ENCODE results near the gene RASA3.
"Not testable (repeated sequence)": the region's sequence is repeated elsewhere in the genome, so short reads cannot be mapped to it uniquely, and the experiment has no call there.

The RASA3 gene

DNA sequence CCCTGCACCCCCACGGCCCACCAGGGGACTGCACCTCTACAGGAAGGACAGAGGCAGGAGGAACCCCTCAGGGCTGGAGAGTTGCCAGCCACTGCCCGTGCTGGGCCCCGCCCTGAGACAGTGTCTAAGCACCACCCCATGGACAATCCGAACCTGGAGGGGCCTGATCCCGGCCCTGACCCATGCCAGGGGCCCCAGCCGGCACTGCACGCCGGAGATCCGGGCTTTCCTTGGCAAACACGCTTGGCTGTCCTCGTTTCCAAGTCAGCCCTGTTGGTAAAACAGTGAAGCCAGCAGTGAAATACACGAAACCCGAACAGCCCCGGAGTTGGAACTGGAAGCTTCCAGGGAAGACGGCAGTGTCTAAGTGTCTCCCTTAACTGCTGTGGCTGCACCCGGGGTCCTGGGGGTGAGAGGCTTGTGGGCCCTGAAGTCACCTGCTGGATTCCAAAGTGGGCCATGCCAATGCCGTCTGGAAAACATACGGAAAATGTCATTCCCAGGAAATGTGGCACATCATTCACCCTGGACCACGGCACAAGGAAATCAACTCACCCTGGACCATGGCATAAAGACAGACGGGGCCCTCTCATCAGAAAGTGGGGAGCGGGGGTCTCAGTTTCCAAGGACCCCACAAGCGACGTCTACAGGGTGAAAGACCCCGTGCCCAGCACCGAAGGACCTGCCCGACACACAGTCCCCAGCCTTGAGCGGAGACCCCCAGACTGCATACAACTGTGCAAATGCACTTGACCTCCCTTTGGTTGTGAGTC, 30.9 kb downstream of the RASA3 start:
- DNase-seq (ENCODE audit: low spot score), result no peak

DNA sequence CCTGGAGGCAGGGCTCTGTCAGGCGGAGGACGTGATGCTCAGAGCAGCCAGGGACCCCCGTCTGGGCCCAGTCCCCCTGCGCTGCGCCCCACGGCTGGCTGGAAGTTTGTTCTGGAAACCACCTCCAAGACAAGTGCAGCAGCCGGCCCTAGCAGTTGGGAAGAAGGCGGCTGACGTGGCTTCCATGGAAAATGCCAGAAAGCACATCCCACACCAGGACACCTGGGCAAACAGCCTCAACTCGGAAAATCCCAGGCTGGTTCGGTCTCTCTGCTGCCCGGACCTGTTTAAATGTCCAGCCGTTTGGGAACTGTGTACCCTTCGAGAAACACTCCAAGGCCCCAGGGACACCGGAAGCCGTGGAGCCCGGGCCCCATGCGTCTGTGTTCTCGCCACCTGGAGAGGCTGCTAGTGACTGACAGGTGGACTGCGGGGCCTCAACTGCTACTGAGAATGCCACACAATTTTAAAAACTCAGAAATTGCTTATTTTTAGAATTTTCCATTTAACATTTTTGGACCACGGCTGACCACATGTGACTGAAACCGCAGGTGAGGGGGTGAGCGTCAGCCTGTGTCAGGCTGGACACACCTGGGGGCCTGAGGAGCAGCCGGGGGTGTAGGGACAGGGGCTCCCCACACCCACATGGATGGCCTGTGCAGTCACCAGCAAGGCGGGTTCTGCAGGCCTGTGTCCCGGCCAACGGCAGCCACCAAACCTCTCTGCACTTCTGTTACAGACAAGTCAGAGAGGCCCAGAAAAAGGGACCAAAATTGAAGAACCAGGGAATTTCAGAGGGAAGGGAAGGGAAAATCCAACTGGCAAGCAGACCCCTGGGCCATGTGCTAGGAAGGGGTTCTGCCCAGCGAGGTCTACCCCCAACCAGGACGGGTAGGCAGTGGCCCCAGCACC, 31.7 kb downstream of the RASA3 start:
- no peak for DNase-seq (ENCODE audit: low spot score)

DNA sequence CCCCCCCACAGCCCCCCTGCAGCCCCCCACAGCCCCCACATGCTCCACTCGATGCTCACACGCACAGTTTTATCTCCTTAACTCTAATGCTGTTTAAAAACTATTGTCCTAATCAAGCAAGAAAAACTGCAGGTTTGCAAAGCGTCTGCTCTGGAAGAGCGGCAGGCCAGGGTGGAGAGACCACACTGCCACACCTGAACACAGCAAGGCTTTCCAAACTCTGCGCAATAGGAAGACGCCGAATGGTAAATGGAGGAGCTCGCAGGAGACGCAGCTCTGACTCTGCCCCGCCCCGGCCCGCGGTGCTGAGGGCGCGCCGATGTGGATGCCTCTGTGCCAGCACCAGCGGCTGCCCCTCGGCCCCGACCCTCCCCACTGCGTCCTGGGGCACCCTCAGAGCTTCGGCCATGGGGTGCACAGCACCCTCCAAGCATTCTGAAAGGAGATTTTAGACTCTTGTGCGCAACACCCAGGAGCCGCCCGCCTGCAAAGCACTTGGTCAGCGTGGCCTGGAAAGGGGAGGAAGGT, 32.4 kb downstream of the RASA3 start:
- no peak for DNase-seq (ENCODE audit: low spot score)

GRCh38 chr13:114099191-114099590, 33.2 kb downstream of the RASA3 start:
- no peak for DNase-seq (ENCODE audit: low spot score)

DNA sequence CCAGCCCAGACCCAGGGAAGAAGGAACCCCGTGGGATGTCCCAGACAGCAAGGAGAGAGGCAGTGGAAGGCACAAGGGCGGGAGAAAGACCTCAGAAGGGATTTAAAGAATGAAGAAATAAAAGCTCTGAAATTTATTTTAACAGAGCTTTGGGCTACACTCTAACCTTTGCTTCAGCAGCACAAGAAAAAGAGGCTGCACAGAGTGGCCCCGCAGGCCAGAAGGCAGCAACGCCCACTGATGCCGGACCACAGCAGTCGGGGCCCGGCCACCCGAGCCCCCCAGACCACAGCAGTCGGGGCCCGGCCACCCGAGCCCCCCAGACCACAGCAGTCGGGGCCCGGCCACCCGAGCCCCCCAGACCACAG, 33.8 kb downstream of the RASA3 start:
- not testable (repeated sequence) for DNase-seq (ENCODE audit: low spot score)

DNA sequence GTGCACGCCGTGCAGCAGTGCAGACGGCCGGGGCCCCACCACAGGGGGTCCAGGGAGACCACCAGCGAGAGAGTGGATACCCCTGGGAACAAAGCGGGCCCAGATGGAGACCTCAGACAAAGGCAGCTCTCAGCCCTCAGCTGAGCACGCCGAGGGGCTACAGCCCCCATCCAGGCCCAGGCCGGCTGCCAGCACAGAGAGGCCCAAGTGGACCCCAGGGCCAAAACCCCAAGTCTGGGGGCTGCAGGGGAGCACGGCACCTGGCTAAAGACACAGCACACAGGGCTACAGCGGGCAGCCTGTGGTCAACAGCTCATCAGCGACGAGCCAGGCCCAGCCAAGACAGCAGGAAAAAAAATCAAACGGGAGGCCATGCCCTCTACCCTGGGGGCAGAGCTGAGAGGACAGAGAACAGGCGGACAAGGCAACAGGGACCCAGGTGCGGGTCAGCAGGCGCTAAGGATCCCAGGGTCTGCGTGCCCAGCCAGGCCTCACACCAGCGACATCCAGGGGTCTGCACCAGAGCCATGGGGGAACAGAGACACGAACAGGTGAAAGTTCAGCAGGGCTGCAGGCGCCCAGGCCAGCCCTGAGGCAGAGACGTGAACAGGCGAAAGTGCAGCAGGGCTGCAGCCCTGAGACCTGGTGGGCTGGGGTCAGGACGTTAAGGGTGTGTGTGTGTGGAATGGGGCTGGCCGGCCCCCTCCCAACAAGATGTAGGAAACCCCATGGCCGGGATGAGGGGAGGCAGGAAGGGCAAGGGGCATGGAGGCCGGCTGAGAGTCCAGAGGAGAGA, 34.3 kb downstream of the RASA3 start:
- no peak for DNase-seq (ENCODE audit: low spot score)

DNA sequence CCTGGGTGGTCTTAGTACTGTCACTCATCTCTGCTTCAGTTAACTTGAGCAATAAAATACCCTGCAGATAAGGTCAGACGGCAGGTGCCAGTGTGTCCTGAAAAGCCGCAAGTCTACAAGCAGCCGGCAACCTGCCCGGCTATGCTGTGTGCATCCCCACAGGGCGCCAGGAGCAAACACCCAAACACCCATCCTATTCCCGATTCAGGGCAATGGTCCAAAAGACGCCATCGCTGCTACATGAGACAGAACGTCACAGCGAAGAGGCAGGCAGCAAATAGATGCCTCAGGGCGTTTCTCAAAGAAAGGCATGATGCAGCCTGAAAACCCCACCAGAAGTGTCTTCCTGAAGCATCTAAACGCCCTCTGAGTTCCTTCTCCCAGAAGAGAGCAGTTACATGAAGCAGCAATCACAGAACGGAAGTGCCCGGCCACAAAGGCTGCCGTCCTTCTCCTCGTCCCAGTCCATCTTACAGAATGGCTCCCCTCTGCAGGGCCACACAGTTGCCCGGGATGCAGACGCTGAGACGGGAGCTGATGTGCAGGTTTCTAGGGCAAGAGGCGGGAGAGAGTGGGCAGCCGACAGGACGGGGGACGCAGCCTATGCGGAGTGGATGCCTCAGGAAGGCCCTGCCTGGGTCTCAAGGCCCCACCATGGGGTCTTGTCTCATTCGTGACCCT, 35.1 kb downstream of the RASA3 start:
- no peak for DNase-seq (ENCODE audit: low spot score)

- DNase-seq (ENCODE audit: low spot score), result no peak
Observed at GRCh38 chr13:114096811-114097211, 35.6 kb downstream of the RASA3 start.

DNA sequence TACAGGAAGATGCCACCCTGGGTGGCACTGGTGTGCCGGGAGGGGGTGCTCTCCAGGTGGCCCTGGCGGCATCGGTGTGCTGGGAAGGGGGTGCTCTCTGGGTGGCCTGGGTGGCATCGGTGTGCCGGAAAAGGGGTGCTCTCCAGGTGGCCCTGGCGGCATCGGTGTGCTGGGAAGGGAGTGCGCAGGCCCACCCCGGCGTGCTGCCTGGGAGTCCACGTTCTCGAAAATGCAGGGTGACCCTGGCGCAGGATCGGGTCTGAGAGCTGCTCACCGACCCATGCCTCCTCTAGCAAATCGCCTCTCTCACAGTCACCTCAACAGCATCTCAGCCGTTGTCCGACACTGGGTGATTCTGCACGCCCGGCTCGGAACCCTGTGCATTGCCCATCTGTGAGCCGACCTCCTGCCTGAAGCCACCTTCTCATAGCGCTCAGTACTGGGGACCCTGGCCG, 36.4 kb downstream of the RASA3 start:
- no peak for DNase-seq (ENCODE audit: low spot score)

GRCh38 chr13:114095486-114095885, 36.9 kb downstream of the RASA3 start:
- DNase-seq (ENCODE audit: low spot score), result no peak

DNA sequence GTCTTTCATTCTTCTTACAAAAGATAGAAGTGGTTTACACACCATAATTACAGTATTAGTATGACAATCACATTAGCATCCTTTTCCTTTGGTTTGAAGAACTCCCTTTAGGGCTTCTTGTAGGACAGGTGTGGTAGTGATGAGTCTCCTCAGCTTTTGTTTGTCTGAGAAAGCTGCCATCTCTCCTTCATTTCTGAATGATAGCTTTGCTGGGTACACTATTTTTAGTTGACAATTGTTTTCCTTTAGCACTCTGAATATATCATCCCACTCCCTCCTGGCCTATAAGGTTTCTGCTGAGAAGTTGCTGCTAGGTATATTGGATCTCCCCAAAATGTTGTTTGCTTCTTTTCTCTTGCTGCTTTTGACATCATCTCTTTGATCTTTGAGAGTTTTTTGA, 39.3 kb downstream of the RASA3 start:
- DNase-seq (ENCODE audit: low spot score), result no peak

- no peak for DNase-seq (ENCODE audit: low spot score)
Observed at GRCh38 chr13:114092468-114092867, 40.0 kb downstream of the RASA3 start.

GRCh38 chr13:114090476-114090875, 41.9 kb downstream of the RASA3 start:
- DNase-seq (ENCODE audit: low spot score), result no peak

DNA sequence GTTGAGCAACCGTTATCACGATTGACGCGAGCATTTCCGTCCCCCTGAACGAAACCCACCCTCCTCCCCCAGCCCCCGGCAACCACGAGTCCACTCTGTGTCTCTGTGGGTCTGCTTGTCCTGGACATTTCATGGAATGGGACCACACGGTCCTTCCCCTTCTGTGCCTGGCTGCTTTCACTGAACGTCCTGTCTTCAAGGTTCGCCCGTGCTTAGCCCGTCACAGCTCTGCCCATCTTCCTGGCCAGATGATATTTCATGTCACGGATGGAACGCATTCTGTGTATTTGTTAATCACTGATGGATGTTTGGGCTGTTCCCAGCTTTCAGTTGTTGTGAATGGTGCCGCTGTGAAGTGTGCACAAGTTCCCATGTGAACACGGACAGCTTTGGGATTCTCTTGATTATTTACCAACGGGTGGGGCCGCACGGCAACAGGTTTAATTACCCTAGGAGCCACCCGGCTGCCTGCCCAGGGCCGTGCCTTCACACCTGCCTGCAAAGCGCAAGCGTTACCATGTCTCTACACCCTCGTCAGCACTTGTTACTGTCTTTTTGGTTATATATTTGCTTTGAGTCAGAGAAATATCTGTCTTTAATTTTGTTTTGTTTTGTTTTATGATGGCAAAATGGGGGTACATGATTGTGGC, 42.5 kb downstream of the RASA3 start:
- DNase-seq (ENCODE audit: low spot score), result no peak

DNA sequence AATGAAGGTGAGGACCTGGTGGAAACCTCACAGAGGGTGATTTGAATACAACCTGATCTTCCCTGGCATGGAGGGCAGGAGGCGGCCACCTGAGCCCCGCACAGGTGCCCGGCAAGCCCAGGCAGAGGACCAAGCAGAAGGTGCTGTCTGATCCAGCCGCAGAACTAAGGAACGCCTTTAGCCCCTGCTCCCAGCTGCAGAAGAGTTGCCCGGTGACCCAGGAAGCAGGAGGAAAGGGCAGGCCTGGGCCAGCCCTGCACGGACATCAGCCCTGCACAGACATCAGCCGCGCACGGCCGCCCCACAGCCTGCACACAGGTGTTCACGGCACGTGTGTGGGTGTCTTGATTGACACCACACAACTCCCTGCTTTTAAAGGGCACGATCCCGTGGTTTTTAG, 43.1 kb downstream of the RASA3 start:
- no peak for DNase-seq (ENCODE audit: low spot score)

DNA sequence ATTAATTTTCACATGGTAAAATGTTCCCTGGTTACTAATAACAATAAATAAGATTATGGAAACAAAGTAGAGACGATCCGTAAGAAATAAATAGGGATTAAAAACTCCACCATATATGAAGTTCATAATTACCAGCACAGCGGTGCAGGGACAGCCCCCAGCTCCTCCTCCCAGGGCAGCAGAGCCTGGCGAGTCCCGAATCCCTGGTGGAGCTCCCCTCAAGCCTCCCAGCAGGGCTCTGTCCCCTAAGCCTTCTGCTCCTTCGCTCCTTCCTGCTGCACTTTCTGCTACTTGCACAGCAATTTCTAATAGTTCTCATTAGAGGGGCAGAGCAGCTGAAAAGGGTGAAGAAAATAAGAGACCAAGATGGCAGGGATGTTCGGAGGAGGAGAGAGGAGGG, 43.6 kb downstream of the RASA3 start:
- DNase-seq (ENCODE audit: low spot score), result no peak

DNA sequence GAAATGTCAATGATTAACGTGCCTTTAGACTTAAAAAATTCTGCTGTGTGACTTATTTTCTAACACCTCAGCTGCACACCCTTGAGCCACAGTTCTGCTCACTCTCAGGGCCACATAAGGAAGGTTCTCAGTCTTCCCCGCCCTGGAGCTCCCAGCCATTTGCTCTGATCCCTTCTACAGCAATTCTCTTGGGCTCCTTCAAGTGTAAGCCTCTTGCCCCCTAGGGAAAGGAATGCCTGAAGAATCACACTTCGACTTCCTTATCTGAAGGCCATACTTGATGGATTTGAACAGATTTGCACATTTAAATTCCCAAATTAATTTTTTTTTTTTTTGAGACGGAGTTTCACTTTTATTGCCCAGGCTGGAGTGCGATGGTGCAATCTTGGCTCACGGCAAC, 44.2 kb downstream of the RASA3 start:
- no peak for DNase-seq (ENCODE audit: low spot score)

- no peak for DNase-seq (ENCODE audit: low spot score)
Observed at GRCh38 chr13:114087430-114087829, 45.0 kb downstream of the RASA3 start.

GRCh38 chr13:114082849-114083645, 49.4 kb downstream of the RASA3 start:
- no peak for DNase-seq (ENCODE audit: low spot score)
